PC-3 (cell line): ENCODE measurements around the gene NACC2. TPM values are rescaled to one million over a fixed set of nuclear protein-coding genes. Genes with fewer than 3 reads are reported as not detected.

Source experiments
- ATAC-seq: fragments of 200-7000 bp; cut with Tn5 transposase; 2 replicates; pipeline ENCODE4 v1.9.1; 2020; ENCODE audit warnings: mild to moderate bottlenecking, moderate library complexity
- BruUV-seq: library from RNA; stranded (reverse); fragments of 400-500 nt; replicated peaks from 2 replicates; lab custom pipeline; 2021; lab: Mats Ljungman, UMichigan
- CTCF ChIA-PET: fragments of 300-600 bp; sonication (Branson Sonifier 250); formaldehyde crosslinking; loops from one replicate; lab custom pipeline; 2022; ENCODE audit warnings: antibody characterized with exemption; lab: Charles Lee
- POLR2A ChIA-PET: fragments of 300-600 bp; sonication (Branson Sonifier 250); formaldehyde crosslinking; loops from one replicate; lab custom pipeline; 2022; ENCODE audit warnings: antibody characterized with exemption; ENCODE audit not compliant: unreplicated experiment; lab: Charles Lee
- DNase-seq: peaks from one replicate; pipeline ENCODE4 v3.0.0-alpha.2; 2015
- H2AFZ ChIP-seq: fragments of 300-600 bp; sonication (generic); 2 replicates; pipeline ENCODE4 v1.6.0; 2016; ENCODE audit warnings: antibody characterized with exemption, low read length
- H3F3A ChIP-seq: fragments of 300-600 bp; sonication (generic); one replicate; pipeline ENCODE4 v1.6.0; 2017; ENCODE audit warnings: antibody characterized with exemption, low read length, control low read depth, mild to moderate bottlenecking; ENCODE audit not compliant: unreplicated experiment
- H3K27ac ChIP-seq: fragments of 300-600 bp; sonication (generic); 2 replicates; pipeline ENCODE4 v1.5.1; 2016; ENCODE audit warnings: mild to moderate bottlenecking, low read length
- H3K27me3 ChIP-seq: fragments of 300-600 bp; sonication (generic); 2 replicates; pipeline ENCODE4 v1.6.1; 2016; ENCODE audit warnings: low read length, mixed read lengths
- H3K36me3 ChIP-seq: fragments of 300-600 bp; sonication (generic); 2 replicates; pipeline ENCODE4 v1.6.1; 2016; ENCODE audit warnings: low read depth, mixed run types, low read length, mixed read lengths
- H3K4me1 ChIP-seq: fragments of 300-600 bp; sonication (generic); 2 replicates; pipeline ENCODE4 v1.5.1; 2016; ENCODE audit warnings: low read length; ENCODE audit not compliant: insufficient read depth
- H3K4me2 ChIP-seq: fragments of 300-600 bp; sonication (generic); 2 replicates; pipeline ENCODE4 v1.6.0; 2016; ENCODE audit warnings: low read length
- H3K4me3 ChIP-seq: fragments of 300-600 bp; sonication (generic); 2 replicates; pipeline ENCODE4 v1.5.1; 2016; ENCODE audit warnings: mild to moderate bottlenecking, low read length, mixed read lengths
- H3K79me2 ChIP-seq: fragments of 300-600 bp; sonication (generic); 2 replicates; pipeline ENCODE4 v1.6.1; 2017; ENCODE audit warnings: low read length, mixed read lengths
- H3K9ac ChIP-seq: fragments of 300-600 bp; sonication (generic); 2 replicates; pipeline ENCODE4 v1.6.0; 2016; ENCODE audit warnings: mild to moderate bottlenecking, low read length
- H3K9me2 ChIP-seq: fragments of 300-600 bp; sonication (generic); replicated peaks from 2 replicates; pipeline ENCODE4 v1.6.1; 2016; ENCODE audit warnings: mixed run types, low read length, mixed read lengths
- H3K9me3 ChIP-seq: fragments of 300-600 bp; sonication (generic); 2 replicates; pipeline ENCODE4 v1.6.1; 2016; ENCODE audit warnings: low read length, mixed read lengths
- H4K20me1 ChIP-seq: fragments of 300-600 bp; sonication (generic); 2 replicates; pipeline ENCODE4 v1.6.1; 2016; ENCODE audit warnings: low read length, mixed read lengths
- CTCF ChIP-seq: fragments of 300-600 bp; sonication (generic); conservative IDR thresholded peaks from 2 replicates; pipeline ENCODE4 v1.5.1; 2017; ENCODE audit warnings: antibody characterized with exemption, low read depth, mild to moderate bottlenecking, low read length
- EZH2 ChIP-seq: fragments of 300-600 bp; sonication (generic); IDR thresholded peaks from one replicate; pipeline ENCODE4 v1.6.1; 2017; ENCODE audit warnings: antibody characterized with exemption, mild to moderate bottlenecking, low read length; ENCODE audit not compliant: unreplicated experiment
- EZH2phosphoT487 ChIP-seq: fragments of 300-600 bp; sonication (generic); IDR thresholded peaks from 2 replicates; pipeline ENCODE4 v1.6.1; 2018; ENCODE audit warnings: mild to moderate bottlenecking, antibody characterized with exemption, low read length, borderline replicate concordance
- intact Hi-C: fragments of 100-400 bp; cut with micrococcal nuclease; formaldehyde crosslinking; loops from 2 replicates; pipeline ENCODE4 v1.9.0; 2023
- total RNA-seq: library from RNA; depleted of rRNA; stranded (reverse); fragments of >200 nt; gene quantifications from 2 replicates; pipeline ENCODE4 v1.2.3, GENCODE V29; 2014

Gene NACC2
- total RNA-seq, 1 experiment from 2014 or later, result 12.3 TPM

GRCh38 chr9:136002881-136003280 lies 92.2 kb downstream of the NACC2 start:
- Histone ChIP-seq H3K9ac (no peak overlapping the region), H3K27me3 (no peaks in the 10 kb centered on the region), H3K4me2 (no peak overlapping the region), H3K4me3 (no peak overlapping the region), H3K4me1 (peaks cover 4% of the 10 kb centered on the region), H3K79me2 (no peaks in the 10 kb centered on the region), H3K27ac (no peak overlapping the region), H2AFZ (no peak overlapping the region), H3K9me3 (no peaks in the 10 kb centered on the region), H3K36me3 (no peaks in the 10 kb centered on the region), H3F3A (no peaks in the 10 kb centered on the region), H3K9me2 (no peaks in the 10 kb centered on the region), H4K20me1 (no peaks in the 10 kb centered on the region)
- ChIA-PET POLR2A (no interaction called here), CTCF (no interaction called here)
- TF ChIP-seq EZH2phosphoT487 (no peak), CTCF (no peak), EZH2 (no peak)
- BruUV-seq, result no TSS peak
- intact Hi-C loops, result no loop called here
- no peak for DNase-seq
- ATAC-seq, result no peak

- H3K79me2 ChIP-seq, result no peaks in the 10 kb centered on the region
- TF ChIP-seq CTCF (no peak), EZH2phosphoT487 (no peak), EZH2 (no peak)
- intact Hi-C loops, result no loop called here
- H3K27me3 ChIP-seq, result no peaks in the 10 kb centered on the region
- H3K36me3 ChIP-seq, result no peaks in the 10 kb centered on the region
- H3F3A ChIP-seq, result no peaks in the 10 kb centered on the region
- BruUV-seq, result no TSS peak
- H3K27ac ChIP-seq, result no peak overlapping the region
- no peak overlapping the region for H3K4me3 ChIP-seq
- H4K20me1 ChIP-seq, result no peaks in the 10 kb centered on the region
- no peaks in the 10 kb centered on the region for H3K4me1 ChIP-seq
- ATAC-seq (no peak), DNase-seq (no peak)
- no peaks in the 10 kb centered on the region for H3K9me2 ChIP-seq
- ChIA-PET POLR2A (no interaction called here), CTCF (no interaction called here)
- no peak overlapping the region for H3K9ac ChIP-seq
- no peak overlapping the region for H2AFZ ChIP-seq
- no peak overlapping the region for H3K4me2 ChIP-seq
- H3K9me3 ChIP-seq, result no peaks in the 10 kb centered on the region
Observed at GRCh38 chr9:136002215-136002614, 92.9 kb downstream of the NACC2 start.

GRCh38 chr9:136001231-136001630 lies 93.9 kb downstream of the NACC2 start:
- no peak for ATAC-seq
- Histone ChIP-seq H3K9ac (no peak overlapping the region), H3K9me2 (no peaks in the 10 kb centered on the region), H4K20me1 (no peaks in the 10 kb centered on the region), H3K4me2 (no peak overlapping the region), H3K4me3 (no peak overlapping the region), H3K9me3 (no peaks in the 10 kb centered on the region), H3K27me3 (no peaks in the 10 kb centered on the region), H3K27ac (no peak overlapping the region), H3K4me1 (no peaks in the 10 kb centered on the region), H3K36me3 (no peaks in the 10 kb centered on the region), H3K79me2 (no peaks in the 10 kb centered on the region), H2AFZ (no peak overlapping the region), H3F3A (no peaks in the 10 kb centered on the region)
- intact Hi-C loops, result no loop called here
- TF ChIP-seq CTCF, result no peak
- no peak for TF ChIP-seq EZH2
- no peak for TF ChIP-seq EZH2phosphoT487
- CTCF ChIA-PET, result no interaction called here
- no peak for DNase-seq
- POLR2A ChIA-PET, result no interaction called here
- no TSS peak for BruUV-seq
